Measurements from ENCODE around the gene RPTOR.
A peak's percentile ranks its signal among the peaks of the same experiment; 100 is the strongest.
"Not testable (repeated sequence)": the region's sequence is repeated elsewhere in the genome, so short reads cannot be mapped to it uniquely, and the experiment has no call there.

The RPTOR gene

GRCh38 chr17:80751946-80752581 is 207.4 kb downstream of the RPTOR start:
- DNase-seq, result no peak

GRCh38 chr17:80753685-80754345 is 209.2 kb downstream of the RPTOR start:
- DNase-seq, result no peak

- no peak for DNase-seq
These were observed 210.2 kb downstream of the RPTOR start for GRCh38 chr17:80754846-80755245.

- peak; percentile 37 for DNase-seq
These were observed 211.2 kb downstream of the RPTOR start for GRCh38 chr17:80755650-80756405.

- DNase-seq, result no peak
These were observed 214.1 kb downstream of the RPTOR start for GRCh38 chr17:80758481-80759376.

- no peak for DNase-seq
These were observed 214.7 kb downstream of the RPTOR start for GRCh38 chr17:80759377-80759673.

GRCh38 chr17:80760511-80760911 is 215.9 kb downstream of the RPTOR start:
- DNase-seq, result no peak

- peak; percentile 53 for DNase-seq
These were observed 216.7 kb downstream of the RPTOR start for GRCh38 chr17:80761110-80761871.

GRCh38 chr17:80762076-80762475 is 217.4 kb downstream of the RPTOR start:
- no peak for DNase-seq

- no peak for DNase-seq
These were observed 218.7 kb downstream of the RPTOR start for GRCh38 chr17:80763293-80763867.

- not testable (repeated sequence) for DNase-seq
These were observed 220.0 kb downstream of the RPTOR start for GRCh38 chr17:80764627-80765145.

- no peak for DNase-seq
These were observed 220.8 kb downstream of the RPTOR start for GRCh38 chr17:80765241-80765961.

GRCh38 chr17:80766290-80766855 is 221.7 kb downstream of the RPTOR start:
- DNase-seq, result no peak

- no peak for DNase-seq
These were observed 223.8 kb downstream of the RPTOR start for GRCh38 chr17:80768389-80768788.

GRCh38 chr17:80768936-80769335 is 224.3 kb downstream of the RPTOR start:
- no peak for DNase-seq

- no peak for DNase-seq
These were observed 224.9 kb downstream of the RPTOR start for GRCh38 chr17:80769516-80769915.

- DNase-seq, result no peak
These were observed 225.4 kb downstream of the RPTOR start for GRCh38 chr17:80769936-80770625.

- no peak for DNase-seq
These were observed 226.4 kb downstream of the RPTOR start for GRCh38 chr17:80770881-80771611.

GRCh38 chr17:80771612-80772005 is 227.0 kb downstream of the RPTOR start:
- DNase-seq, result no peak

- DNase-seq, result no peak
These were observed 228.2 kb downstream of the RPTOR start for GRCh38 chr17:80772906-80773242.
